DOHH2 (cell line): ENCODE data around the gene CXXC1.

Source experiments
- H3F3A ChIP-seq: fragments of 200-600 bp; sonication (generic), shearing (Covaris generic); 2 replicates; pipeline ENCODE4 v1.6.0; 2016; ENCODE audit warnings: antibody characterized with exemption, mild to moderate bottlenecking; ENCODE audit not compliant: control insufficient read depth, insufficient read depth
- H3K27ac ChIP-seq: fragments of 200-600 bp; sonication (generic); 2 replicates; pipeline ENCODE4 v1.5.1; 2014; ENCODE audit warnings: low read depth, mild to moderate bottlenecking, low read length, moderate library complexity
- H3K27me3 ChIP-seq: fragments of 200-600 bp; sonication (generic); 2 replicates; pipeline ENCODE4 v1.6.1; 2014; ENCODE audit warnings: mild to moderate bottlenecking, low read length, mixed read lengths; ENCODE audit not compliant: control insufficient read depth
- H3K36me3 ChIP-seq: fragments of 200-600 bp; sonication (generic); 2 replicates; pipeline ENCODE4 v1.6.1; 2014; ENCODE audit warnings: mild to moderate bottlenecking, low read length, moderate library complexity, mixed read lengths; ENCODE audit not compliant: control insufficient read depth
- H3K4me1 ChIP-seq: fragments of 200-600 bp; sonication (generic); 2 replicates; pipeline ENCODE4 v1.6.1; 2014; ENCODE audit warnings: mild to moderate bottlenecking, low read length, mixed read lengths; ENCODE audit not compliant: control insufficient read depth
- H3K4me2 ChIP-seq: fragments of 200-600 bp; sonication (generic); 2 replicates; pipeline ENCODE4 v1.6.0; 2014; ENCODE audit warnings: mild to moderate bottlenecking, low read length, moderate library complexity
- H3K4me3 ChIP-seq: fragments of 200-600 bp; sonication (generic); 2 replicates; pipeline ENCODE4 v1.5.1; 2014; ENCODE audit warnings: mild to moderate bottlenecking, low read length, mixed read lengths
- H3K79me2 ChIP-seq: fragments of 200-600 bp; sonication (generic); 2 replicates; pipeline ENCODE4 v1.6.1; 2014; ENCODE audit warnings: mild to moderate bottlenecking, low read length, mixed read lengths; ENCODE audit not compliant: control insufficient read depth
- H3K9me2 ChIP-seq: fragments of 200-600 bp; sonication (generic); replicated peaks from 2 replicates; pipeline ENCODE4 v1.6.1; 2014; ENCODE audit warnings: mild to moderate bottlenecking, low read length, mixed read lengths; ENCODE audit not compliant: control insufficient read depth
- H3K9me3 ChIP-seq: fragments of 200-600 bp; sonication (generic); 2 replicates; pipeline ENCODE4 v1.6.1; 2014; ENCODE audit warnings: antibody characterized with exemption, low read length, mixed read lengths; ENCODE audit not compliant: control insufficient read depth, insufficient read depth
- H4K20me1 ChIP-seq: fragments of 200-600 bp; sonication (generic); 2 replicates; pipeline ENCODE4 v1.6.0; 2014; ENCODE audit warnings: low read depth, mild to moderate bottlenecking, antibody characterized with exemption, low read length, moderate library complexity; ENCODE audit not compliant: control insufficient read depth, insufficient read depth
- CTCF ChIP-seq: fragments of 200-600 bp; sonication (generic); IDR thresholded peaks from one replicate; pipeline ENCODE4 v1.5.1; 2014; ENCODE audit warnings: antibody characterized with exemption, mild to moderate bottlenecking, low read depth, low read length; ENCODE audit not compliant: poor library complexity, severe bottlenecking
- EZH2phosphoT487 ChIP-seq: fragments of 200-600 bp; sonication (generic); IDR thresholded peaks from 2 replicates; pipeline ENCODE4 v1.6.1; 2017; ENCODE audit warnings: borderline replicate concordance, mild to moderate bottlenecking, antibody characterized with exemption, low read length, moderate library complexity, mixed read lengths

CXXC1 gene

GRCh38 chr18:50276452-50276851 is 11.0 kb downstream of the CXXC1 start:
- H3K27me3 ChIP-seq, result no peaks in the 10 kb centered on the region
- H3F3A ChIP-seq, result no peaks in the 10 kb centered on the region
- peaks cover 34% of the 10 kb centered on the region for H3K79me2 ChIP-seq
- no peak overlapping the region for H3K27ac ChIP-seq
- peaks cover 19% of the 10 kb centered on the region for H3K4me1 ChIP-seq
- no peak overlapping the region for H3K4me3 ChIP-seq
- TF ChIP-seq EZH2phosphoT487 (no peak), CTCF (no peak)
- no peaks in the 10 kb centered on the region for H3K9me2 ChIP-seq
- H4K20me1 ChIP-seq, result 0 out of 2 replicates have a peak, but pooled peaks cover 11% of the 10 kb centered on the region
- H3K9me3 ChIP-seq, result no peaks in the 10 kb centered on the region
- H3K36me3 ChIP-seq, result peaks cover 90% of the 10 kb centered on the region
- no peak overlapping the region for H3K4me2 ChIP-seq

GRCh38 chr18:50275503-50276036 is 11.9 kb downstream of the CXXC1 start:
- no peaks in the 10 kb centered on the region for H3K9me3 ChIP-seq
- no peaks in the 10 kb centered on the region for H3K9me2 ChIP-seq
- H3K27ac ChIP-seq, result no peak overlapping the region
- H3K4me2 ChIP-seq, result no peak overlapping the region
- peaks cover 27% of the 10 kb centered on the region for H3K79me2 ChIP-seq
- H4K20me1 ChIP-seq, result 0 out of 2 replicates have a peak, but pooled peaks cover 11% of the 10 kb centered on the region
- peaks cover 19% of the 10 kb centered on the region for H3K4me1 ChIP-seq
- H3F3A ChIP-seq, result 0 out of 2 replicates have a peak, but pooled peaks cover 2% of the 10 kb centered on the region
- no peak for TF ChIP-seq CTCF
- TF ChIP-seq EZH2phosphoT487, result no peak
- no peaks in the 10 kb centered on the region for H3K27me3 ChIP-seq
- peaks cover 92% of the 10 kb centered on the region for H3K36me3 ChIP-seq
- H3K4me3 ChIP-seq, result no peak overlapping the region

- no peak overlapping the region for H3K4me2 ChIP-seq
- peaks cover 2% of the 10 kb centered on the region; the same call in 1 of the 2 replicates for H3F3A ChIP-seq
Observed at GRCh38 chr18:50274941-50275340, 12.6 kb downstream of the CXXC1 start.

More at GRCh38 chr18:50274941-50275340, 12.6 kb downstream of the CXXC1 start:
- Histone ChIP-seq H3K9me2 (no peaks in the 10 kb centered on the region), H4K20me1 (0 out of 2 replicates have a peak, but pooled peaks cover 8% of the 10 kb centered on the region), H3K4me1 (peaks cover 13% of the 10 kb centered on the region), H3K27me3 (no peaks in the 10 kb centered on the region), H3K9me3 (no peaks in the 10 kb centered on the region), H3K36me3 (peaks cover 95% of the 10 kb centered on the region), H3K4me3 (no peak overlapping the region), H3K79me2 (peaks cover 21% of the 10 kb centered on the region), H3K27ac (no peak overlapping the region)
- no peak for TF ChIP-seq EZH2phosphoT487
- TF ChIP-seq CTCF, result no peak
